HepG2 (cell line): ENCODE measurements around the gene SPATA21. TPM values are rescaled to one million over a fixed set of nuclear protein-coding genes. Genes with fewer than 3 reads are reported as not detected.

Experiments used
- ARID2 ChIP-seq: sonication (generic); formaldehyde crosslinking; IDR thresholded peaks from 2 replicates; pipeline ENCODE4 v1.8.1; 2022; ENCODE audit warnings: mild to moderate bottlenecking, missing genetic modification reagents, borderline replicate concordance
- ATF4 ChIP-seq, 2 experiments: fragments of 450-650 bp in 1 of 2; sonication (generic) in 1 of 2; formaldehyde crosslinking; IDR thresholded peaks; 2 replicates each; pipeline versions ENCODE4 v1.5.0 to v1.8.0; 2020 to 2022; ENCODE audit warnings: mild to moderate bottlenecking in 1 of 2, missing genetic modification reagents in 1 of 2
- ATRX ChIP-seq: sonication (generic); formaldehyde crosslinking; IDR thresholded peaks from 2 replicates; pipeline ENCODE4 v1.4.0; 2020; ENCODE audit warnings: missing genetic modification reagents, borderline replicate concordance
- CEBPG ChIP-seq: IDR thresholded peaks from 2 replicates; pipeline ENCODE4 v1.6.1; 2016
- GABPB1 ChIP-seq: IDR thresholded peaks from 2 replicates; pipeline ENCODE4 v1.6.1; 2016; ENCODE audit warnings: mild to moderate bottlenecking, missing genetic modification reagents, moderate library complexity, missing compliant biosample characterization
- GTF2F1 ChIP-seq: fragments of 150-350 bp; IDR thresholded peaks from 2 replicates; pipeline ENCODE4 v1.6.1; 2014; ENCODE audit warnings: low read length
- HINFP ChIP-seq: sonication (generic); formaldehyde crosslinking; IDR thresholded peaks from 2 replicates; pipeline ENCODE4 v1.4.0; 2020; ENCODE audit warnings: low read depth, mild to moderate bottlenecking, missing genetic modification reagents
- HMG20A ChIP-seq: IDR thresholded peaks from 2 replicates; pipeline ENCODE4 v1.6.1; 2016; ENCODE audit warnings: borderline replicate concordance
- HNF4G ChIP-seq, 2 experiments: sonication (generic) in 1 of 2; formaldehyde crosslinking in 1 of 2; IDR thresholded peaks; 2 replicates each; pipeline versions ENCODE4 v1.4.0 to v1.6.1; 2011 to 2020; ENCODE audit warnings: borderline replicate concordance in 2 of 2, low read depth in 2 of 2, mild to moderate bottlenecking in 2 of 2, low read length in 1 of 2, missing genetic modification reagents in 1 of 2, moderate library complexity in 1 of 2
- IKZF5 ChIP-seq: IDR thresholded peaks from 2 replicates; pipeline ENCODE4 v1.6.1; 2018; ENCODE audit warnings: missing genetic modification reagents, mild to moderate bottlenecking, missing compliant biosample characterization
- PAX8 ChIP-seq: sonication (generic); formaldehyde crosslinking; IDR thresholded peaks from 2 replicates; pipeline ENCODE4 v1.8.0; 2022; ENCODE audit warnings: mild to moderate bottlenecking, missing genetic modification reagents, borderline replicate concordance
- SOX6 ChIP-seq, 2 experiments: fragments of 450-650 bp in 1 of 2; sonication (generic) in 1 of 2; formaldehyde crosslinking in 1 of 2; IDR thresholded peaks; 2 replicates each; pipeline versions ENCODE4 v1.4.0 to v1.6.1; 2017 to 2020; ENCODE audit warnings: antibody characterized with exemption in 1 of 2, mild to moderate bottlenecking in 1 of 2, missing genetic modification reagents in 1 of 2
- SRF ChIP-seq: IDR thresholded peaks from 2 replicates; pipeline ENCODE4 v1.6.1; 2011; ENCODE audit warnings: mild to moderate bottlenecking, low read depth, low read length, moderate library complexity
- TFAP4 ChIP-seq: sonication (generic); IDR thresholded peaks from 2 replicates; pipeline ENCODE4 v1.6.1; 2016; ENCODE audit warnings: low read depth, borderline replicate concordance
- ZBTB33 ChIP-seq: sonication (generic); formaldehyde crosslinking; IDR thresholded peaks from 2 replicates; pipeline ENCODE4 v1.4.0; 2020; ENCODE audit warnings: missing genetic modification reagents
- ZNF124 ChIP-seq: sonication (generic); formaldehyde crosslinking; IDR thresholded peaks from 2 replicates; pipeline ENCODE4 v1.4.0; 2020; ENCODE audit warnings: missing genetic modification reagents
- ZNF343 ChIP-seq: sonication (generic); formaldehyde crosslinking; IDR thresholded peaks from 2 replicates; pipeline ENCODE4 v1.4.0; 2020; ENCODE audit warnings: mild to moderate bottlenecking, missing genetic modification reagents
- ZNF414 ChIP-seq: sonication (generic); formaldehyde crosslinking; IDR thresholded peaks from 2 replicates; pipeline ENCODE4 v1.5.0; 2020; ENCODE audit warnings: missing genetic modification reagents
- ZNF468 ChIP-seq: sonication (generic); formaldehyde crosslinking; IDR thresholded peaks from 2 replicates; pipeline ENCODE4 v1.8.0; 2022; ENCODE audit warnings: mild to moderate bottlenecking, moderate library complexity, missing genetic modification reagents
- ZNF782 ChIP-seq: sonication (generic); formaldehyde crosslinking; IDR thresholded peaks from 2 replicates; pipeline ENCODE4 v1.4.0; 2020; ENCODE audit warnings: missing genetic modification reagents, mild to moderate bottlenecking, borderline replicate concordance
- polyA plus RNA-seq, 8 experiments: library from polyadenylated mRNA; depleted of rRNA in 3 of 8; stranded (reverse) in 7 of 8; unstranded in 1 of 8; fragments of >200 nt; fragmentation: Illumina TruSeq in 4 of 8; extraction: Trizol in 4 of 8; gene quantifications; 2 replicates each; pipeline versions ENCODE4 v1.2.1 to v1.2.3, GENCODE V29; 2011 to 2016; ENCODE audit warnings: low read depth in 4 of 8, missing spikeins in 1 of 8, mixed read lengths in 1 of 8; ENCODE audit not compliant: insufficient read depth in 1 of 8
- total RNA-seq, 5 experiments: library from RNA; depleted of rRNA; stranded (reverse); fragments of >200 nt; fragmentation: Illumina TruSeq; extraction: Trizol; gene quantifications; 2 replicates each; pipeline ENCODE4 v1.2.3, GENCODE V29; 2016; ENCODE audit warnings: low read depth in 1 of 5

Gene SPATA21
- total and polyA plus RNA-seq, 2 of the 13 experiments (the other 11 are each of a cell fraction or from before 2014, with no cell fraction given), result 0.80 to 1.4 TPM

GRCh38 chr1:16366722-16367257, 70.4 kb downstream of the SPATA21 start, which contains the start of gene SZRD1 (continued):
- no peak for TF ChIP-seq ATRX (CRISPR knock-in tag)
- peak; percentile 44 for TF ChIP-seq CEBPG
- no peak for TF ChIP-seq HINFP (CRISPR knock-in tag)
- TF ChIP-seq ZNF343, result no peak
- peak; percentile 7; the same call in 1 of the 2 replicates for TF ChIP-seq ZBTB33
- no peak for TF ChIP-seq ZNF124 (CRISPR knock-in tag)
- no peak for TF ChIP-seq ZNF782 (CRISPR knock-in tag)
- TF ChIP-seq ZNF414 (CRISPR knock-in tag), result peak; percentile 4; the same call in 1 of the 2 replicates
- TF ChIP-seq GTF2F1, result no peak
- no peak; the same call in 1 of the 2 replicates for TF ChIP-seq IKZF5
- no peak for TF ChIP-seq ZNF468
- TF ChIP-seq HNF4G (IDR thresholded peaks at IDR 0.05; ENCODE audit: borderline replicate concordance, low read depth, low read length), result no peak
- no peak for TF ChIP-seq HNF4G (CRISPR knock-in tag; IDR thresholded peaks at IDR 0.05; ENCODE audit: borderline replicate concordance, low read depth)
- TF ChIP-seq ARID2, result no peak
- TF ChIP-seq SRF, result no peak
- no peak for TF ChIP-seq ATF4 (CRISPR knock-in tag; IDR thresholded peaks at IDR 0.05)
- TF ChIP-seq PAX8 (CRISPR knock-in tag), result no peak
- TF ChIP-seq SOX6 (IDR thresholded peaks at IDR 0.05), result no peak
- TF ChIP-seq SOX6 (CRISPR knock-in tag; IDR thresholded peaks at IDR 0.05), result peak; percentile 60
- TF ChIP-seq TFAP4, result no peak
- TF ChIP-seq GABPB1 (CRISPR knock-in tag), result peak; percentile 91
- TF ChIP-seq HMG20A, result no peak; the same call in 1 of the 2 replicates
